ENCODE data around the gene PCSK6.

- no peak for TF ChIP-seq POLR2A (IDR thresholded peaks at IDR 0.05)
- TF ChIP-seq CTCF (IDR thresholded peaks at IDR 0.05): no peak
These were observed 119.0 kb downstream of the PCSK6 start for GRCh38 chr15:101370330-101371024.
